ENCODE data around the gene LDHAL6B.

GRCh38 chr15:59249816-59250215 lies 43.2 kb downstream of the LDHAL6B start:
- TF ChIP-seq POLR2AphosphoS5 (IDR thresholded peaks at IDR 0.05; ENCODE audit: low read depth, low read length): no peak
- TF ChIP-seq POLR2A (IDR thresholded peaks at IDR 0.05; ENCODE audit: low read depth, low read length): no peak
- TF ChIP-seq TAF1 (IDR thresholded peaks at IDR 0.05; ENCODE audit: borderline replicate concordance, low read depth, low read length): no peak
